WERI-Rb-1 (cell line): Measurements from ENCODE around the gene SOX9.
"Not testable (repeated sequence)": the region's sequence is repeated elsewhere in the genome, so short reads cannot be mapped to it uniquely, and the experiment has no call there.

Source experiments
- DNase-seq: peaks from one replicate; pipeline ENCODE4 v3.0.0-alpha.2; 2020
- H3K27ac ChIP-seq: fragments of 250-450 bp; sonication (Bioruptor Pico); 2 replicates; pipeline ENCODE4 v1.5.1; 2020; ENCODE audit warnings: mild to moderate bottlenecking, moderate library complexity
- H3K27me3 ChIP-seq: fragments of 250-450 bp; sonication (Bioruptor Pico); 2 replicates; pipeline ENCODE4 v1.5.1; 2021; ENCODE audit warnings: mild to moderate bottlenecking, low read depth, moderate library complexity; ENCODE audit not compliant: insufficient read depth, severe bottlenecking
- H3K36me3 ChIP-seq: fragments of 250-450 bp; sonication (Bioruptor Pico); 2 replicates; pipeline ENCODE4 v1.5.1; 2020; ENCODE audit warnings: mild to moderate bottlenecking, moderate library complexity
- H3K4me3 ChIP-seq: 2 replicates; pipeline ENCODE4 v1.5.1; 2011; ENCODE audit warnings: low read depth, mild to moderate bottlenecking, control low read depth, low read length
- H3K9me3 ChIP-seq: fragments of 250-450 bp; sonication (Bioruptor Pico); 2 replicates; pipeline ENCODE4 v1.5.1; 2021; ENCODE audit warnings: mild to moderate bottlenecking, moderate library complexity; ENCODE audit not compliant: severe bottlenecking
- CTCF ChIP-seq: IDR thresholded peaks from 2 replicates; pipeline ENCODE4 v1.5.1; 2011; ENCODE audit warnings: low read depth, mild to moderate bottlenecking, control low read depth, inconsistent platforms, low read length

Gene SOX9

GRCh38 chr17:72135546-72136325 lies 14.9 kb downstream of the SOX9 start:
- H3K36me3 ChIP-seq = no peaks in the 10 kb centered on the region
- H3K4me3 ChIP-seq = no peak overlapping the region
- no peak for TF ChIP-seq CTCF
- no peak overlapping the region for H3K27ac ChIP-seq
- H3K27me3 ChIP-seq = peaks cover 60% of the 10 kb centered on the region
- H3K9me3 ChIP-seq = peaks cover 5% of the 10 kb centered on the region
- DNase-seq = no peak

- TF ChIP-seq CTCF = no peak
- Histone ChIP-seq H3K27me3 (peaks cover 59% of the 10 kb centered on the region), H3K9me3 (peaks cover 5% of the 10 kb centered on the region), H3K4me3 (no peak overlapping the region), H3K36me3 (no peaks in the 10 kb centered on the region), H3K27ac (no peak overlapping the region)
- DNase-seq = no peak
These were observed 15.9 kb downstream of the SOX9 start for GRCh38 chr17:72136692-72137091.

GRCh38 chr17:72137161-72137560 lies 16.3 kb downstream of the SOX9 start:
- H3K4me3 ChIP-seq = no peak overlapping the region
- H3K27ac ChIP-seq = no peak overlapping the region
- DNase-seq = no peak
- peaks cover 60% of the 10 kb centered on the region for H3K27me3 ChIP-seq
- no peak for TF ChIP-seq CTCF
- H3K9me3 ChIP-seq = peaks cover 5% of the 10 kb centered on the region
- no peaks in the 10 kb centered on the region for H3K36me3 ChIP-seq

GRCh38 chr17:72139212-72139611 lies 18.4 kb downstream of the SOX9 start:
- H3K9me3 ChIP-seq = peaks cover 5% of the 10 kb centered on the region
- TF ChIP-seq CTCF = no peak
- DNase-seq = no peak
- no peaks in the 10 kb centered on the region for H3K36me3 ChIP-seq
- no peak overlapping the region for H3K4me3 ChIP-seq
- H3K27me3 ChIP-seq = peaks cover 50% of the 10 kb centered on the region
- no peak overlapping the region for H3K27ac ChIP-seq

GRCh38 chr17:72141336-72141735 lies 20.5 kb downstream of the SOX9 start:
- peaks cover 2% of the 10 kb centered on the region for H3K9me3 ChIP-seq
- DNase-seq = no peak
- TF ChIP-seq CTCF = no peak
- no peak overlapping the region for H3K4me3 ChIP-seq
- H3K27me3 ChIP-seq = peaks cover 42% of the 10 kb centered on the region
- no peak overlapping the region for H3K27ac ChIP-seq
- no peaks in the 10 kb centered on the region for H3K36me3 ChIP-seq

- DNase-seq, H3K36me3 ChIP-seq, H3K27ac ChIP-seq, H3K4me3 ChIP-seq, H3K9me3 ChIP-seq: not testable (repeated sequence)
- peaks cover 36% of the 10 kb centered on the region for H3K27me3 ChIP-seq
These were observed 21.3 kb downstream of the SOX9 start for GRCh38 chr17:72142097-72142496.
